ENCODE data around the gene RPP14.

DNA sequence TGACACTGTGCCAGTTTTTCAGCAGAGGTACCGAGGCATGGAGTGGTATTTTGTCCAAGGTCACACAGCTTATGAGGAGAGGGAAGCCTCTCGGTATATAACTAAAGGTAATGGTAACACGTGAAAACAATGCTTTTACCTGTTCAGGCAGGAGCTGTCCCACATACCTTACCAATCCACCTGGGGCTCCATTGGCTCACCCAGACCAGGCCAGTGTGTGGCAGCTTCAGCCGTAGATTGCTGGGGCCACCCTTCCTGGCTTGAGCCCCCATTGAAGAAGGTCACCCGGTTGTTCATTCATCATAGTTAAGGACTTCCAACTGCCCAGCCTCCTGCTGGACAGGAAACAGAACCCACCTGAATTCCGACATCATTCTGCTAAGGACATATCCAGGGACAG is 9.2 kb upstream of the RPP14 start:
- no peak for TF ChIP-seq POLR2AphosphoS5 (IDR thresholded peaks at IDR 0.05)
- TF ChIP-seq POLR2A (IDR thresholded peaks at IDR 0.05), result no peak
- TF ChIP-seq, protein P1, sequence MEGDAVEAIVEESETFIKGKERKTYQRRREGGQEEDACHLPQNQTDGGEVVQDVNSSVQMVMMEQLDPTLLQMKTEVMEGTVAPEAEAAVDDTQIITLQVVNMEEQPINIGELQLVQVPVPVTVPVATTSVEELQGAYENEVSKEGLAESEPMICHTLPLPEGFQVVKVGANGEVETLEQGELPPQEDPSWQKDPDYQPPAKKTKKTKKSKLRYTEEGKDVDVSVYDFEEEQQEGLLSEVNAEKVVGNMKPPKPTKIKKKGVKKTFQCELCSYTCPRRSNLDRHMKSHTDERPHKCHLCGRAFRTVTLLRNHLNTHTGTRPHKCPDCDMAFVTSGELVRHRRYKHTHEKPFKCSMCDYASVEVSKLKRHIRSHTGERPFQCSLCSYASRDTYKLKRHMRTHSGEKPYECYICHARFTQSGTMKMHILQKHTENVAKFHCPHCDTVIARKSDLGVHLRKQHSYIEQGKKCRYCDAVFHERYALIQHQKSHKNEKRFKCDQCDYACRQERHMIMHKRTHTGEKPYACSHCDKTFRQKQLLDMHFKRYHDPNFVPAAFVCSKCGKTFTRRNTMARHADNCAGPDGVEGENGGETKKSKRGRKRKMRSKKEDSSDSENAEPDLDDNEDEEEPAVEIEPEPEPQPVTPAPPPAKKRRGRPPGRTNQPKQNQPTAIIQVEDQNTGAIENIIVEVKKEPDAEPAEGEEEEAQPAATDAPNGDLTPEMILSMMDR (IDR thresholded peaks at IDR 0.05), result no peak
